H1 (cell line): ENCODE results near the gene PTPRT. TPM values are rescaled to one million over a fixed set of nuclear protein-coding genes. Genes with fewer than 3 reads are reported as not detected.

Experiments used
- CTCF ChIA-PET: fragments of 300-600 bp; sonication (Branson Sonifier 250); formaldehyde crosslinking; loops from one replicate; lab custom pipeline; 2021; ENCODE audit not compliant: partially characterized antibody; lab: Charles Lee
- POLR2A ChIA-PET: fragments of 300-600 bp; sonication (Branson Sonifier 250); formaldehyde crosslinking; loops from one replicate; lab custom pipeline; 2021; ENCODE audit warnings: inconsistent platforms; ENCODE audit not compliant: partially characterized antibody; lab: Charles Lee
- DNase-seq, 2 experiments: peaks; one replicate each; pipeline versions ENCODE4 v3.0.0 to v3.0.0-alpha.2; 2010 to 2022; ENCODE audit warnings: low spot score in 2 of 2, low read depth in 1 of 2, mixed read lengths in 1 of 2
- FAIRE-seq: peaks from 2 replicates; lab custom pipeline; 2011; peaks lifted over from hg19 to GRCh38; lab: Jason Lieb, UNC
- H2AFZ ChIP-seq: 2 replicates; pipeline ENCODE4 v1.8.1; 2012; ENCODE audit warnings: low read length, inconsistent platforms
- H2AK5ac ChIP-seq: 2 replicates; pipeline ENCODE4 v1.6.1; 2013; ENCODE audit warnings: low read depth, low read length
- H2BK120ac ChIP-seq: replicated peaks from 2 replicates; pipeline ENCODE3; 2013; ENCODE audit warnings: low read depth, low read length, inconsistent platforms
- H2BK12ac ChIP-seq: 2 replicates; pipeline ENCODE4 v1.6.1; 2013; ENCODE audit warnings: low read depth, low read length
- H2BK15ac ChIP-seq: 2 replicates; pipeline ENCODE4 v1.6.1; 2013; ENCODE audit warnings: low read length
- H2BK20ac ChIP-seq: 2 replicates; pipeline ENCODE4 v1.6.1; 2013; ENCODE audit warnings: low read length
- H2BK5ac ChIP-seq: 2 replicates; pipeline ENCODE4 v1.6.1; 2013; ENCODE audit warnings: low read depth, low read length
- H3K14ac ChIP-seq: 2 replicates; pipeline ENCODE4 v1.6.1; 2013; ENCODE audit warnings: inconsistent platforms; ENCODE audit not compliant: insufficient read length
- H3K18ac ChIP-seq: 2 replicates; pipeline ENCODE4 v1.6.1; 2013; ENCODE audit warnings: low read length; ENCODE audit errors: extremely low read depth
- H3K23ac ChIP-seq: 2 replicates; pipeline ENCODE4 v1.6.1; 2013; ENCODE audit warnings: inconsistent platforms; ENCODE audit not compliant: insufficient read length
- H3K23me2 ChIP-seq: 2 replicates; pipeline ENCODE4 v1.6.1; 2013; ENCODE audit warnings: low read depth, low read length
- H3K27ac ChIP-seq: 2 replicates; pipeline ENCODE4 v1.6.1; 2011; ENCODE audit warnings: low read depth, low read length, inconsistent platforms
- H3K27me3 ChIP-seq, 4 experiments: replicated peaks in 1 of 4; 1 replicate in 1 of 4; 2 replicates in 3 of 4; pipeline versions ENCODE4 v1.6.1 to v1.8.1; 2011 to 2013; ENCODE audit warnings: low read length in 3 of 4, mild to moderate bottlenecking in 3 of 4, inconsistent platforms in 2 of 4, mixed read lengths in 2 of 4, moderate library complexity in 1 of 4; ENCODE audit not compliant: control insufficient read depth in 3 of 4, insufficient read depth in 3 of 4; ENCODE audit errors: extremely low read depth in 1 of 4
- H3K36me3 ChIP-seq, 4 experiments: 2 replicates each; pipeline versions ENCODE4 v1.6.1 to v1.8.1; 2011 to 2013; ENCODE audit warnings: mild to moderate bottlenecking in 4 of 4, low read length in 3 of 4, moderate library complexity in 2 of 4, control low read depth in 1 of 4, inconsistent platforms in 1 of 4; ENCODE audit not compliant: insufficient read depth in 4 of 4, control insufficient read depth in 2 of 4
- H3K4ac ChIP-seq: replicated peaks from 2 replicates; pipeline ENCODE3; 2013; ENCODE audit warnings: low read length, low read depth, mixed read lengths, inconsistent platforms; ENCODE audit not compliant: insufficient read length
- H3K4me1 ChIP-seq, 4 experiments: replicated peaks in 1 of 4; 1 replicate in 1 of 4; 2 replicates in 3 of 4; pipeline versions ENCODE4 v1.6.1 to v1.8.1; 2011 to 2013; ENCODE audit warnings: low read length in 3 of 4, inconsistent platforms in 2 of 4, mixed read lengths in 1 of 4; ENCODE audit not compliant: insufficient read depth in 4 of 4, control insufficient read depth in 3 of 4
- H3K4me2 ChIP-seq, 2 experiments: 2 replicates each; pipeline versions ENCODE4 v1.6.1 to v1.8.1; 2011 to 2013; ENCODE audit warnings: low read depth in 2 of 2, low read length in 2 of 2, control low read depth in 1 of 2, inconsistent platforms in 1 of 2, mild to moderate bottlenecking in 1 of 2; ENCODE audit not compliant: insufficient read depth in 1 of 2
- H3K4me3 ChIP-seq, 4 experiments: fragments of 200-600, 300-600 bp in 1 of 4; sonication (generic), shearing (Covaris generic), sonication (Bioruptor Twin) in 1 of 4; 2 replicates each; pipeline versions ENCODE4 v1.5.1 to v1.8.1; 2011 to 2016; ENCODE audit warnings: low read length in 4 of 4, low read depth in 3 of 4, control low read depth in 2 of 4, inconsistent platforms in 2 of 4, mild to moderate bottlenecking in 2 of 4, mixed read lengths in 1 of 4, moderate library complexity in 1 of 4; ENCODE audit not compliant: insufficient read depth in 2 of 4; ENCODE audit errors: extremely low read depth in 1 of 4
- H3K56ac ChIP-seq: replicated peaks from 2 replicates; pipeline ENCODE3; 2013; ENCODE audit warnings: low read depth, mild to moderate bottlenecking, mixed read lengths, low read length, inconsistent platforms; ENCODE audit not compliant: insufficient read length
- H3K79me1 ChIP-seq: 2 replicates; pipeline ENCODE4 v1.6.1; 2013; ENCODE audit warnings: low read depth, low read length, control low read depth
- H3K79me2 ChIP-seq, 2 experiments: 2 replicates each; pipeline versions ENCODE4 v1.6.1 to v1.8.1; 2012 to 2013; ENCODE audit warnings: low read length in 2 of 2, mild to moderate bottlenecking in 2 of 2, inconsistent platforms in 1 of 2; ENCODE audit not compliant: insufficient read depth in 2 of 2, control insufficient read depth in 1 of 2
- H3K9ac ChIP-seq, 4 experiments: replicated peaks in 1 of 4; 1 replicate in 1 of 4; 2 replicates in 3 of 4; pipeline versions ENCODE4 v1.6.1 to v1.8.1; 2011 to 2013; ENCODE audit warnings: low read depth in 3 of 4, low read length in 3 of 4, control low read depth in 2 of 4, mild to moderate bottlenecking in 2 of 4, moderate library complexity in 2 of 4, inconsistent platforms in 1 of 4; ENCODE audit errors: extremely low read depth in 1 of 4
- H3K9me3 ChIP-seq, 2 experiments: 2 replicates each; pipeline versions ENCODE4 v1.6.1 to v1.8.1; 2012 to 2013; ENCODE audit warnings: mild to moderate bottlenecking in 2 of 2, moderate library complexity in 2 of 2, control low read depth in 1 of 2, inconsistent platforms in 1 of 2, low read depth in 1 of 2, low read length in 1 of 2, mixed read lengths in 1 of 2; ENCODE audit not compliant: insufficient read depth in 2 of 2
- H4K20me1 ChIP-seq, 2 experiments: replicated peaks in 1 of 2; 2 replicates each; pipeline versions ENCODE3 to v1.8.1; 2011 to 2013; ENCODE audit warnings: inconsistent platforms in 2 of 2, low read length in 2 of 2, mild to moderate bottlenecking in 1 of 2; ENCODE audit not compliant: insufficient read depth in 2 of 2, control insufficient read depth in 1 of 2
- H4K5ac ChIP-seq: 2 replicates; pipeline ENCODE4 v1.6.1; 2013; ENCODE audit warnings: low read length, low read depth, mixed read lengths, inconsistent platforms; ENCODE audit not compliant: insufficient read length
- H4K8ac ChIP-seq: 2 replicates; pipeline ENCODE4 v1.8.0; 2013; ENCODE audit warnings: mild to moderate bottlenecking, moderate library complexity, low read length, inconsistent platforms; ENCODE audit not compliant: insufficient read depth; ENCODE audit errors: extremely low read depth
- H4K91ac ChIP-seq: replicated peaks from 2 replicates; pipeline ENCODE3; 2013; ENCODE audit warnings: low read length, mixed read lengths, inconsistent platforms; ENCODE audit not compliant: insufficient read length
- ASH2L ChIP-seq: fragments of 200-600, 300-600 bp; sonication (generic); IDR thresholded peaks from one replicate; pipeline ENCODE4 v1.7.1; 2017; ENCODE audit warnings: low read length
- BCL11A ChIP-seq, 2 experiments: IDR thresholded peaks; one replicate each; pipeline ENCODE4 v1.6.1; 2011; ENCODE audit warnings: low read depth in 2 of 2, low read length in 2 of 2, mild to moderate bottlenecking in 2 of 2
- E2F6 ChIP-seq: IDR thresholded peaks from 2 replicates; pipeline ENCODE4 v1.6.1; 2012; ENCODE audit warnings: inconsistent platforms
- GABPA ChIP-seq: IDR thresholded peaks from 2 replicates; pipeline ENCODE4 v1.6.1; 2011; ENCODE audit warnings: mild to moderate bottlenecking, low read length, moderate library complexity, borderline replicate concordance; ENCODE audit not compliant: insufficient read depth
- HDAC2 ChIP-seq, 2 experiments: fragments of 300-600 bp in 1 of 2; sonication (generic) in 1 of 2; IDR thresholded peaks; 2 replicates each; pipeline ENCODE4 v1.6.1; 2011 to 2012; ENCODE audit warnings: low read depth in 2 of 2, low read length in 2 of 2, mild to moderate bottlenecking in 2 of 2, moderate library complexity in 2 of 2, borderline replicate concordance in 1 of 2, inconsistent platforms in 1 of 2
- KDM1A ChIP-seq: fragments of 200-600, 300-600 bp; sonication (generic); IDR thresholded peaks from 2 replicates; pipeline ENCODE4 v1.7.1; 2016; ENCODE audit warnings: mild to moderate bottlenecking, low read length, borderline replicate concordance
- POLR2A ChIP-seq, 2 experiments: IDR thresholded peaks; 1 replicate in 1 of 2; 2 replicates in 1 of 2; pipeline ENCODE4 v1.6.1; 2011; ENCODE audit warnings: low read depth in 2 of 2, low read length in 2 of 2, mild to moderate bottlenecking in 2 of 2; ENCODE audit errors: control extremely low read depth in 1 of 2
- POU5F1 ChIP-seq: IDR thresholded peaks from 2 replicates; pipeline ENCODE4 v1.6.1; 2011; ENCODE audit warnings: low read depth, mild to moderate bottlenecking, low read length, moderate library complexity
- SIN3A ChIP-seq, 2 experiments: IDR thresholded peaks in 1 of 2; conservative IDR thresholded peaks in 1 of 2; 2 replicates each; pipeline ENCODE4 v1.6.1; 2011 to 2012; ENCODE audit warnings: low read length in 2 of 2, improper control_type of control experiment in 1 of 2, low read depth in 1 of 2, mild to moderate bottlenecking in 1 of 2
- SP2 ChIP-seq: IDR thresholded peaks from 2 replicates; pipeline ENCODE4 v1.6.1; 2012; ENCODE audit warnings: mild to moderate bottlenecking, low read length, inconsistent platforms
- YY1 ChIP-seq: IDR thresholded peaks from 2 replicates; pipeline ENCODE4 v1.6.1; 2011; ENCODE audit warnings: low read depth, mild to moderate bottlenecking, low read length
- WGBS, 2 experiments: shearing (Covaris generic) in 1 of 2; methylation state at CpG; one replicate each; pipeline versions ENCODE4 v1.1.6 to v1.1.7; 2013 to 2015; ENCODE audit warnings: low lambda C conversion rate in 2 of 2, mixed read lengths in 2 of 2, inconsistent platforms in 1 of 2, low coverage in 1 of 2, missing lambda C conversion rate in 1 of 2; ENCODE audit not compliant: insufficient replicate concordance in 2 of 2, insufficient coverage in 1 of 2, insufficient read length in 1 of 2; ENCODE audit errors: extremely low coverage in 1 of 2, missing lambda C conversion rate in 1 of 2; 5-methylcytosine and 5-hydroxymethylcytosine counted together
- polyA plus RNA-seq, 7 experiments: library from polyadenylated mRNA; depleted of rRNA in 3 of 7; stranded (reverse) in 5 of 7; unstranded in 2 of 7; fragments of >200 nt in 5 of 7; fragments of 200-250 nt in 2 of 7; gene quantifications; 1 replicate in 5 of 7; 2 replicates in 1 of 7; 4 replicates in 1 of 7; pipeline versions ENCODE4 v1.2.1 to v1.2.3, GENCODE V29; 2011 to 2013; ENCODE audit warnings: missing spikeins in 2 of 7, mixed read lengths in 2 of 7
- total RNA-seq: library from RNA; stranded (reverse); fragmentation: NEBNext Ultra II Directional; extraction: Animal tissue kit (Norgen Biotek cat#: 25700); gene quantifications from 2 replicates; pipeline ENCODE4 v1.2.1, GENCODE V29; 2021

Gene PTPRT
- total and polyA plus RNA-seq, 2 of the 8 experiments (the other 6 are each of a cell fraction or from before 2014, with no cell fraction given) = 0.33 to 1.8 TPM

DNA sequence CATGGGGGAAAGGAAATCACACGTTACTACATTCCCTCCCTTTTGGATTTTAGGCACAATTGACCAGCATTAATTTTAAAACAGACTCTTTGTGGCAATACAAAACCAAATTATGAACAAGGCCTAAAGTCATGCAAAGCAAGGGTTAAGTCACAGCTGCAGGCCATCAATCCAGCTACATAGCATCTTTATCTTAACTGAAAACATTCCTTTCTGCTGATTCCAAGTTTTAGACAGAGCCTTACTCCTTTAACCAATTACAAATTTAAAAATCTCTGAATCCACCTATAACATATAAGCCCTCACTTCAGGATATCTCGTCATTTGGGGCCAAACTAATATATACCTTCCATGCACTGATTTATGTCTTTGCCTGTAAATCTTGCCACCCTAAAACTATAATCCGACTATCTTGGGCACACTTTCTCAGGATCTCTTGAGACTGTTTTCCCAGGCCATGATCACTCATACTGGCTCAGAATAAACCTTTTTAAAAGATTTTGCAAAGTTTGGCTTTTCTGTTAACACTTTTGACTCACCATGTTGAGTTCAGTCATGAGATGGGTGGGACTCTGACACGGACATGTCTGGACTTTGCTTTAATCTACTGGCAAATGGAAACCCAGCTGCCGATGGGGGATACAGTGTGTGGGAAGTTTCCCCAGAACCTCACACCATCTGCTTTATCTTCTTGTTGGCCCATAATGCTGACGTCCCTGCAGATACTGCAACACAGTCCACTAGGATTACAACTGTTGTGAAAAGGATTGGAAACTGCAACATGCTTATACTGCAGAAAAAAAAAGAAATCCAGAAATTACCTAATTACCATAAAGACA lies 757.0 kb downstream of the PTPRT start:
- WGBS, 2 experiments = 84% methylated on average over 6 of the region's 6 CpGs; no CpG with 5 or more reads in 1 of the 2 experiments
- Histone ChIP-seq H3K27me3 (no peaks in the 10 kb centered on the region), H3K4ac (no peak overlapping the region), H2BK12ac (no peak overlapping the region), H2BK5ac (no peak overlapping the region), H4K8ac (no peak overlapping the region), H2AK5ac (no peak overlapping the region), H3K4me2 (no peak overlapping the region), H3K56ac (no peak overlapping the region), H4K20me1 (no peaks in the 10 kb centered on the region), H2BK20ac (no peak overlapping the region), H3K27ac (no peak overlapping the region), H3K79me1 (no peaks in the 10 kb centered on the region), H3K9ac (no peak overlapping the region), H3K23me2 (no peaks in the 10 kb centered on the region), H3K23ac (no peak overlapping the region), H3K4me3 (no peak overlapping the region), H3K14ac (no peak overlapping the region), H4K5ac (no peak overlapping the region), H3K4me1 (no peaks in the 10 kb centered on the region), H2BK120ac (no peak overlapping the region), H3K9me3 (no peaks in the 10 kb centered on the region), H4K91ac (no peak overlapping the region), H2BK15ac (no peak overlapping the region), H3K79me2 (no peaks in the 10 kb centered on the region), H2AFZ (no peak overlapping the region), H3K18ac (no peak overlapping the region), H3K36me3 (no peaks in the 10 kb centered on the region)
- ChIA-PET CTCF (no interaction called here), POLR2A (interaction anchor here (0.6 kb wide), 1 partner anchor 549 kb away, joined by 3 read pairs; no protein-coding TSS in a partner anchor)
- DNase-seq (no peak), FAIRE-seq (no peak)
- TF ChIP-seq POLR2A (IDR thresholded peaks at IDR 0.05; ENCODE audit: control extremely low read depth in 1 of 2, low read depth in 2 of 2, low read length in 2 of 2) (no peak), YY1 (no peak), SP2 (no peak), POU5F1 (no peak), GABPA (no peak), SIN3A (conservative IDR thresholded peaks at IDR 0.05 in 1 of 2, IDR thresholded peaks at IDR 0.05 in 1 of 2; ENCODE audit: low read depth in 1 of 2, low read length in 2 of 2) (no peak), HDAC2 (IDR thresholded peaks at IDR 0.05; ENCODE audit: borderline replicate concordance in 1 of 2, low read depth in 2 of 2, low read length in 2 of 2) (no peak), ASH2L (no peak), E2F6 (no peak), BCL11A (IDR thresholded peaks at IDR 0.05; ENCODE audit: low read depth in 2 of 2, low read length in 2 of 2) (no peak), KDM1A (no peak)
